ENCODE results near the gene ZNF41.

ZNF41 gene

DNA sequence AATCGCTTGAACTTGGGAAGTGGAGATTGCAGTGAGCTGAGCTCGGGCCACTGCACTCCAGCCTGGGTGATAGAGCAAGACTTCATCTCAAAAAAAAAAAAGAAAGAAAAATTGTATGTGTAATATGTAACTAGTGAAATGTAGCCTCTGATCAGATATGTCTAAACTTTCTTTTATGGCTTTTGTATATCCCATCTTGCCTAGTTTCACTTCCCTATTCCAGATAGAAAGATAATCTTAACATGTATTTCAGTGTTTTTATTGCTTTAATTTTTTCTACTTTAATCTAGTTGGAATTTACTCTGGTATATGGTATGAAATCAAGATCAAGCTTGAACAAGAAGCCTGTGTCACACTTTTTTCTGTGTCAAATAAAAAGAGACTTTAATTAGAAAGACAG is 1.9 kb upstream of the ZNF41 start:
- no peak overlapping the region for H4K8ac ChIP-seq (ENCODE audit: low read depth, low read length)
- no peak overlapping the region for H3K23ac ChIP-seq (ENCODE audit: low read length)
- no peak overlapping the region for H3K4me2 ChIP-seq (ENCODE audit: low read length)
- H3K4me3 ChIP-seq (ENCODE audit: low read length): no peak overlapping the region
- no peak overlapping the region for H2BK120ac ChIP-seq (ENCODE audit: low read depth, low read length)
- no peak for DNase-seq
- H3K27ac ChIP-seq (ENCODE audit: low read depth, low read length): no peak overlapping the region
- no peak overlapping the region for H3K56ac ChIP-seq (ENCODE audit: low read length)
- H3K79me2 ChIP-seq (ENCODE audit: control insufficient read depth, insufficient read depth, low read length): no peaks in the 10 kb centered on the region
- H2BK5ac ChIP-seq (ENCODE audit: low read length): no peak overlapping the region
- no peak overlapping the region for H2AK5ac ChIP-seq (ENCODE audit: low read length)
- no peak overlapping the region for H2BK15ac ChIP-seq (replicated peaks; ENCODE audit: low read depth)
- no peak overlapping the region for H3K9ac ChIP-seq (ENCODE audit: low read length)
- no peaks in the 10 kb centered on the region for H3K36me3 ChIP-seq (ENCODE audit: control insufficient read depth, insufficient read depth, low read length)
- H3K4ac ChIP-seq (ENCODE audit: low read depth, low read length): no peak overlapping the region
- no peaks in the 10 kb centered on the region for H3K79me1 ChIP-seq (ENCODE audit: low read length)
- WGBS (ENCODE audit: extremely low coverage, insufficient coverage, low lambda C conversion rate): no CpG with 5 or more reads among the region's 2 CpGs
- no peaks in the 10 kb centered on the region for H3K27me3 ChIP-seq (ENCODE audit: insufficient read depth, low read length, poor library complexity)
- no peak overlapping the region for H4K5ac ChIP-seq (ENCODE audit: low read length)
- H3K4me1 ChIP-seq (ENCODE audit: control insufficient read depth, low read depth, low read length): no peaks in the 10 kb centered on the region
- H3K18ac ChIP-seq (ENCODE audit: low read length): no peak overlapping the region

DNA sequence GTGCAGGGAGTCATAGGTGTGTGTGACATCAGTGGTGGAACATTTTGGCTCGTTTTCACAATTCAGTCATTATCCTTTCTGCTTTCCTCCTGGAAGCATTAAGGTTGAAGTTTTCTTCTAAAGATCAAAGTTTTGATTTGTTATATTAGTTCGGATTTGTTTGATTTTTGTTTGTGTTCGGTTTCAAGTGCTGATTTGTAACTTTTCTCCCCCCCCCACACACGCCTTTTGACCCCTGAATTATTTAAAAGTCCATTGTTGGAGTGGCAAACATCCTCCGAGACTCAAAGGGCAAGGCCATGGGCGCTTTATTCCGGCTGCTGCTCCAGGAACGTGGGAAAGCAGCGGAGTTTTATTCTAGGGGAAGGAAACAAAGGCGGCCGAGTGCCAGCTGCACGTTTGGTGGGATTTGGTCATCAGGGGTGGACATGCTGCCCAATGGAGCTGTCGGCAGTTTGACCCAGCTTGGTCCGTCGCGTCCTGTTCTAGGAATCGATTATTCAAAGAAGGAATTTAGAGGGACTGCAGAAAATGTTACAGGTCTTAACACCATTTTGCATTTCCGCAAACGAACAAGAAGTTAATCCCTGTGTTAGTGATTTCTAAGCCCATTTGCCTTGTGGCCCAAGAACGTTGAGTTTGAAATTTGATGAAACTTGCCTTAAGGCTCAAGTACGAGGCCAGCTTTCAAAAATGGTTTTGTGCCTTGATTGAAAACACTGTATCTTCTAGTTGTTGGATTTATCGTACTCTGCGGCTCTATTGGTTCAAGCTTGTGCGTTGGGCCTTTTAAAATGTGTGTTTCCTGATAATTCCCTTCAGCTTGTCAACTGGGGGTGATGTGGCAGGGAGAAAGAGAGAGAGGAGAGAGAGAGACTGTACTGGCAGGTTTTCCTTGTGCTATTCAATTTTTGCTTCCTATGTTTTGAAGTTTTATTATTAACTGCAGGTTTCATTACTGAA is 565 bp upstream of the ZNF41 start:
- Histone ChIP-seq H3K56ac (ENCODE audit: low read length) (peak overlapping the region; percentile 84), H3K23ac (ENCODE audit: low read length) (no peak overlapping the region)

GRCh38 chrX:47482065-47482511 is 934 bp downstream of the ZNF41 start:
- no CpG with 5 or more reads among the region's 8 CpGs for WGBS (ENCODE audit: extremely low coverage, insufficient coverage, low lambda C conversion rate)
- Histone ChIP-seq H3K27me3 (ENCODE audit: insufficient read depth, low read length, poor library complexity) (no peaks in the 10 kb centered on the region), H4K8ac (ENCODE audit: low read depth, low read length) (no peak overlapping the region), H2BK120ac (ENCODE audit: low read depth, low read length) (no peak overlapping the region), H3K4me3 (ENCODE audit: low read length) (peak overlapping the region; percentile 31), H2BK15ac (replicated peaks; ENCODE audit: low read depth) (no peak overlapping the region), H3K4ac (ENCODE audit: low read depth, low read length) (no peak overlapping the region), H3K36me3 (ENCODE audit: control insufficient read depth, insufficient read depth, low read length) (no peaks in the 10 kb centered on the region), H3K27ac (ENCODE audit: low read depth, low read length) (no peak overlapping the region), H3K23ac (ENCODE audit: low read length) (peak overlapping the region; percentile 45), H3K56ac (ENCODE audit: low read length) (peak overlapping the region; percentile 70), H3K9ac (ENCODE audit: low read length) (peak overlapping the region; percentile 64), H3K4me1 (ENCODE audit: control insufficient read depth, low read depth, low read length) (no peaks in the 10 kb centered on the region), H2AK5ac (ENCODE audit: low read length) (no peak overlapping the region), H3K18ac (ENCODE audit: low read length) (no peak overlapping the region), H3K79me1 (ENCODE audit: low read length) (no peaks in the 10 kb centered on the region), H2BK5ac (ENCODE audit: low read length) (no peak overlapping the region), H3K79me2 (ENCODE audit: control insufficient read depth, insufficient read depth, low read length) (no peaks in the 10 kb centered on the region), H3K4me2 (ENCODE audit: low read length) (peak overlapping the region; percentile 77), H4K5ac (ENCODE audit: low read length) (no peak overlapping the region)
- no peak for DNase-seq

More for the DNA sequence above, 565 bp upstream of the ZNF41 start:
- no peak overlapping the region for H4K8ac ChIP-seq (ENCODE audit: low read depth, low read length)
- peak overlapping the region; percentile 92 for H3K18ac ChIP-seq (ENCODE audit: low read length)
- no peak overlapping the region for H2BK5ac ChIP-seq (ENCODE audit: low read length)
- H3K79me2 ChIP-seq (ENCODE audit: control insufficient read depth, insufficient read depth, low read length): no peaks in the 10 kb centered on the region
- H3K36me3 ChIP-seq (ENCODE audit: control insufficient read depth, insufficient read depth, low read length): no peaks in the 10 kb centered on the region
- no peak overlapping the region for H2BK15ac ChIP-seq (replicated peaks; ENCODE audit: low read depth)
- DNase-seq: no peak
- H3K4me1 ChIP-seq (ENCODE audit: control insufficient read depth, low read depth, low read length): no peaks in the 10 kb centered on the region
- no CpG with 5 or more reads among the region's 24 CpGs for WGBS (ENCODE audit: extremely low coverage, insufficient coverage, low lambda C conversion rate)
- H3K9ac ChIP-seq (ENCODE audit: low read length): peak overlapping the region; percentile 79
- no peak overlapping the region for H4K5ac ChIP-seq (ENCODE audit: low read length)
- H3K27me3 ChIP-seq (ENCODE audit: insufficient read depth, low read length, poor library complexity): no peaks in the 10 kb centered on the region
- no peaks in the 10 kb centered on the region for H3K79me1 ChIP-seq (ENCODE audit: low read length)
- peak overlapping the region; percentile 69 for H3K4me3 ChIP-seq (ENCODE audit: low read length)
- H2BK120ac ChIP-seq (ENCODE audit: low read depth, low read length): no peak overlapping the region
- H3K4ac ChIP-seq (ENCODE audit: low read depth, low read length): no peak overlapping the region
- H3K4me2 ChIP-seq (ENCODE audit: low read length): peak overlapping the region; percentile 71
- no peak overlapping the region for H2AK5ac ChIP-seq (ENCODE audit: low read length)
- peak overlapping the region; percentile 81 for H3K27ac ChIP-seq (ENCODE audit: low read depth, low read length)

- no peaks in the 10 kb centered on the region for H3K79me1 ChIP-seq (ENCODE audit: low read length)
- no peak overlapping the region for H4K8ac ChIP-seq (ENCODE audit: low read depth, low read length)
- no peak overlapping the region for H2BK5ac ChIP-seq (ENCODE audit: low read length)
- H2BK15ac ChIP-seq (replicated peaks; ENCODE audit: low read depth): no peak overlapping the region
- H3K4me3 ChIP-seq (ENCODE audit: low read length): no peak overlapping the region
- H3K4ac ChIP-seq (ENCODE audit: low read depth, low read length): no peak overlapping the region
- no peak overlapping the region for H3K23ac ChIP-seq (ENCODE audit: low read length)
- H3K27ac ChIP-seq (ENCODE audit: low read depth, low read length): no peak overlapping the region
- no peak overlapping the region for H2AK5ac ChIP-seq (ENCODE audit: low read length)
- H3K56ac ChIP-seq (ENCODE audit: low read length): no peak overlapping the region
- H2BK120ac ChIP-seq (ENCODE audit: low read depth, low read length): no peak overlapping the region
- no peak overlapping the region for H4K5ac ChIP-seq (ENCODE audit: low read length)
- no CpG with 5 or more reads among the region's 2 CpGs for WGBS (ENCODE audit: extremely low coverage, insufficient coverage, low lambda C conversion rate)
- H3K36me3 ChIP-seq (ENCODE audit: control insufficient read depth, insufficient read depth, low read length): no peaks in the 10 kb centered on the region
- no peaks in the 10 kb centered on the region for H3K4me1 ChIP-seq (ENCODE audit: control insufficient read depth, low read depth, low read length)
- H3K27me3 ChIP-seq (ENCODE audit: insufficient read depth, low read length, poor library complexity): no peaks in the 10 kb centered on the region
- no peak overlapping the region for H3K18ac ChIP-seq (ENCODE audit: low read length)
- no peaks in the 10 kb centered on the region for H3K79me2 ChIP-seq (ENCODE audit: control insufficient read depth, insufficient read depth, low read length)
- no peak overlapping the region for H3K9ac ChIP-seq (ENCODE audit: low read length)
- DNase-seq: no peak
- no peak overlapping the region for H3K4me2 ChIP-seq (ENCODE audit: low read length)
Measured at GRCh38 chrX:47481160-47481559, 1.9 kb downstream of the ZNF41 start.

GRCh38 chrX:47480576-47480975 is 2.4 kb downstream of the ZNF41 start:
- Histone ChIP-seq H3K27ac (ENCODE audit: low read depth, low read length) (no peak overlapping the region), H4K5ac (ENCODE audit: low read length) (no peak overlapping the region), H3K4me1 (ENCODE audit: control insufficient read depth, low read depth, low read length) (no peaks in the 10 kb centered on the region), H3K56ac (ENCODE audit: low read length) (no peak overlapping the region), H2BK15ac (replicated peaks; ENCODE audit: low read depth) (no peak overlapping the region), H3K18ac (ENCODE audit: low read length) (no peak overlapping the region), H2BK120ac (ENCODE audit: low read depth, low read length) (no peak overlapping the region), H3K4me3 (ENCODE audit: low read length) (no peak overlapping the region), H3K79me1 (ENCODE audit: low read length) (no peaks in the 10 kb centered on the region), H3K79me2 (ENCODE audit: control insufficient read depth, insufficient read depth, low read length) (no peaks in the 10 kb centered on the region), H3K36me3 (ENCODE audit: control insufficient read depth, insufficient read depth, low read length) (no peaks in the 10 kb centered on the region), H3K9ac (ENCODE audit: low read length) (no peak overlapping the region), H3K4me2 (ENCODE audit: low read length) (no peak overlapping the region), H4K8ac (ENCODE audit: low read depth, low read length) (no peak overlapping the region), H2AK5ac (ENCODE audit: low read length) (no peak overlapping the region), H3K27me3 (ENCODE audit: insufficient read depth, low read length, poor library complexity) (no peaks in the 10 kb centered on the region), H3K4ac (ENCODE audit: low read depth, low read length) (no peak overlapping the region), H2BK5ac (ENCODE audit: low read length) (no peak overlapping the region), H3K23ac (ENCODE audit: low read length) (no peak overlapping the region)
- no CpG with 5 or more reads among the region's 2 CpGs for WGBS (ENCODE audit: extremely low coverage, insufficient coverage, low lambda C conversion rate)
- no peak for DNase-seq

All from mesendoderm (in vitro differentiated cells).